Hepatocyte (in vitro differentiated cells): ENCODE data around the gene LMTK2. TPM values are rescaled to one million over a fixed set of nuclear protein-coding genes. Genes with fewer than 3 reads are reported as not detected.

Source experiments
- DNase-seq: peaks from one replicate; pipeline ENCODE4 v3.0.0-alpha.2; 2016; ENCODE audit warnings: low spot score
- H2AFZ ChIP-seq: fragments of 200-600 bp; sonication (generic); 2 replicates; pipeline ENCODE4 v1.6.0; 2016; ENCODE audit warnings: antibody characterized with exemption, mild to moderate bottlenecking
- H3K27ac ChIP-seq: fragments of 200-600 bp; sonication (generic); 2 replicates; pipeline ENCODE4 v1.5.1; 2016; ENCODE audit warnings: mild to moderate bottlenecking
- H3K27me3 ChIP-seq: fragments of 200-600 bp; sonication (generic); 2 replicates; pipeline ENCODE4 v1.6.1; 2016
- H3K36me3 ChIP-seq: fragments of 200-600 bp; sonication (generic); replicated peaks from 2 replicates; pipeline ENCODE4 v1.5.1; 2016; ENCODE audit warnings: low read depth; ENCODE audit not compliant: insufficient read depth
- H3K4me1 ChIP-seq: fragments of 200-600 bp; sonication (generic); 2 replicates; pipeline ENCODE4 v1.5.1; 2016; ENCODE audit warnings: mild to moderate bottlenecking, moderate library complexity; ENCODE audit not compliant: insufficient read depth
- H3K4me2 ChIP-seq: fragments of 200-600 bp; sonication (generic); 2 replicates; pipeline ENCODE4 v1.6.0; 2016
- H3K4me3 ChIP-seq: fragments of 200-600 bp; sonication (generic); 2 replicates; pipeline ENCODE4 v1.5.1; 2016; ENCODE audit warnings: mild to moderate bottlenecking
- H3K79me2 ChIP-seq: fragments of 200-600 bp; sonication (generic); 2 replicates; pipeline ENCODE4 v1.6.0; 2017; ENCODE audit warnings: mild to moderate bottlenecking
- H3K9me2 ChIP-seq: fragments of 200-600 bp; sonication (generic); replicated peaks from 2 replicates; pipeline ENCODE4 v1.6.0; 2017; ENCODE audit warnings: mild to moderate bottlenecking; ENCODE audit not compliant: insufficient read depth
- H3K9me3 ChIP-seq: fragments of 200-600 bp; sonication (generic); 2 replicates; pipeline ENCODE4 v1.5.1; 2016; ENCODE audit warnings: low read depth, mild to moderate bottlenecking
- H4K20me1 ChIP-seq: fragments of 200-600 bp; sonication (generic); 2 replicates; pipeline ENCODE4 v1.6.0; 2016; ENCODE audit warnings: mild to moderate bottlenecking; ENCODE audit not compliant: insufficient read depth, poor library complexity, severe bottlenecking
- CTCF ChIP-seq: fragments of 200-600 bp; sonication (generic); IDR thresholded peaks from 2 replicates; pipeline ENCODE4 v1.5.1; 2016; ENCODE audit warnings: antibody characterized with exemption, mild to moderate bottlenecking; ENCODE audit not compliant: poor library complexity
- EZH2 ChIP-seq: fragments of 200-600 bp; sonication (generic); IDR thresholded peaks from 2 replicates; pipeline ENCODE4 v1.6.1; 2016; ENCODE audit warnings: antibody characterized with exemption, mild to moderate bottlenecking, borderline replicate concordance
- EZH2phosphoT487 ChIP-seq: fragments of 200-600 bp; sonication (generic); IDR thresholded peaks from one replicate; pipeline ENCODE4 v1.6.1; 2018; ENCODE audit warnings: antibody characterized with exemption, mild to moderate bottlenecking, low read depth, moderate library complexity; ENCODE audit not compliant: unreplicated experiment, severe bottlenecking
- WGBS: methylation state at CpG from one replicate; pipeline ENCODE4 v1.1.6; 2016; ENCODE audit warnings: low lambda C conversion rate; ENCODE audit errors: missing lambda C conversion rate; 5-methylcytosine and 5-hydroxymethylcytosine counted together
- polyA plus RNA-seq: library from polyadenylated mRNA; unstranded; fragments of >200 nt; fragmentation: Nextera tagmentation; extraction: Ambion mirVana; gene quantifications from 2 replicates; pipeline ENCODE4 v1.2.1, GENCODE V29; 2016
- total RNA-seq: library from RNA; depleted of rRNA; stranded (reverse); fragments of >200 nt; gene quantifications from 2 replicates; pipeline ENCODE4 v1.2.3, GENCODE V29; 2014

The LMTK2 gene
- total and polyA plus RNA-seq, 2 experiments from 2014 or later: 5.0 to 13.1 TPM

DNA sequence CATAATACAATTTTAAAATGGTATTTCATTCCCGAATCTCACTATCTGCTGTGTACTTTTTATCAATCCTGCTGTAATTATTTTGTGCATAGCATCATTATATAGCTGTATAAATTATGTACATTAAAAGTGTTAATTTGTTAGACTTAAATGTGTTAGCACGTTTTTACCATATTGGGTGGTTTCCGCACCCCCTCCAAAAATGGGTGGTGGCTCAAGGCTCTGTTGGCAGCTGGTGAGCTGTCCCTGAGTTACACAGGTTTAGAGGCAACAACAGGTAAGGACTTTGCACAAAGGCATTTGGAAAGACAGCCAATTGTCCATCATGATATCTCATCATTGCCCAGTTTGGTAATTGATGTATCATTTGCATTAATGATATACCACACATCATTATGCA lies 18.6 kb upstream of the LMTK2 start:
- Histone ChIP-seq H3K79me2 (no peaks in the 10 kb centered on the region), H3K4me1 (peaks cover 6% of the 10 kb centered on the region), H3K36me3 (no peaks in the 10 kb centered on the region), H3K4me3 (no peak overlapping the region), H3K27me3 (no peaks in the 10 kb centered on the region), H3K9me3 (no peaks in the 10 kb centered on the region), H3K9me2 (no peaks in the 10 kb centered on the region), H4K20me1 (no peaks in the 10 kb centered on the region), H3K4me2 (no peak overlapping the region), H2AFZ (no peak overlapping the region), H3K27ac (no peak overlapping the region)
- WGBS: 90% methylated on average over 3 of the region's 3 CpGs
- TF ChIP-seq CTCF: no peak
- no peak for DNase-seq

DNA sequence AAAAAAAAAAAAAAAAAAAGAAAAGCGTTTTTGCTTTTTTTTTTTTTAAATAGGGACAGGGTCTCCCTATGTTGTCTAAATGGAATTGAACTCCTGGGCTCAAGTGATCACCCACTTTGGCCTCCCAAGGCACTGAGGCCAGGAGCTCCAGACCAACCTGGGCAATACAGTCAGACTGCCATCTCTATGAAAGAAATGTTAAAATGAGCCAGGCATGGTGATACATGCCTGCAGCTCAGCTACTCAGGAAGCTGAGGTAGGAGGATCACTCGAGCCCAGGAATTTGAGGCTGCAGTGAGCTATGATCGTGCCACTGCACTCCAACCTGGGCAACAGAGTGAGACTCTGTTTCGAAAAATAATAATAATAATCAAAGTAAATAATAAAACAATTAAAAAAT lies 16.5 kb upstream of the LMTK2 start:
- no peaks in the 10 kb centered on the region for H3K27me3 ChIP-seq
- H3K9me2 ChIP-seq: no peaks in the 10 kb centered on the region
- no peak for DNase-seq
- H3K4me2 ChIP-seq: no peak overlapping the region
- H3K4me1 ChIP-seq: no peaks in the 10 kb centered on the region
- H3K9me3 ChIP-seq: no peaks in the 10 kb centered on the region
- no peak overlapping the region for H2AFZ ChIP-seq
- H3K27ac ChIP-seq: no peak overlapping the region
- no peak for TF ChIP-seq EZH2phosphoT487
- TF ChIP-seq CTCF: no peak
- no peak for TF ChIP-seq EZH2
- no peak overlapping the region for H3K4me3 ChIP-seq
- WGBS: 65% methylated on average over 3 of the region's 4 CpGs
- no peaks in the 10 kb centered on the region for H4K20me1 ChIP-seq
- no peaks in the 10 kb centered on the region for H3K36me3 ChIP-seq
- no peaks in the 10 kb centered on the region for H3K79me2 ChIP-seq

DNA sequence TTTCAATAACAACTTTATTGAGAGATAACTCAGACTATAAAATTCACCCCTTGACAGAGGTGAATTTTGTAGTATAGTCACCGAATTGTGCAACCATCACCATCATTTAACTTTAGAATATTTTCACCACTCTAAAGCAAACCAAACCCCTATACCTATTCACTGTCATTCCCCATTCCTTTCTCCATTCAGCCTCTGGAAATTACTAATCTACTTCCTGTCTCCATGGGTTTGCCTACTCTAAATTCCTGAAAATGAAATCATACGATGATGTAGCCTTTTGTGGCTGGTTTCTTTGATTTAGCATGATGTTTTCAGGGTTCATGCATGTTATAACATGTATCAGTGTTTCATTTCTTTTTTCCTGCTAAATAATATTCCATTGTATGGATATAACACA lies 15.6 kb upstream of the LMTK2 start:
- no peak for TF ChIP-seq EZH2
- TF ChIP-seq EZH2phosphoT487: no peak
- no peak for TF ChIP-seq CTCF
- no peaks in the 10 kb centered on the region for H3K4me1 ChIP-seq
- no peaks in the 10 kb centered on the region for H3K27me3 ChIP-seq
- no peaks in the 10 kb centered on the region for H3K36me3 ChIP-seq
- no peak overlapping the region for H3K27ac ChIP-seq
- DNase-seq: no peak
- WGBS: 88% methylated on average over 2 of the region's 2 CpGs
- H2AFZ ChIP-seq: no peak overlapping the region
- no peaks in the 10 kb centered on the region for H3K79me2 ChIP-seq
- H3K4me3 ChIP-seq: no peak overlapping the region
- no peaks in the 10 kb centered on the region for H4K20me1 ChIP-seq
- no peaks in the 10 kb centered on the region for H3K9me2 ChIP-seq
- no peak overlapping the region for H3K4me2 ChIP-seq
- no peaks in the 10 kb centered on the region for H3K9me3 ChIP-seq

GRCh38 chr7:98091523-98091922 lies 15.1 kb upstream of the LMTK2 start:
- no peaks in the 10 kb centered on the region for H3K27me3 ChIP-seq
- 80% methylated on average over 3 of the region's 3 CpGs for WGBS
- DNase-seq: no peak

More at GRCh38 chr7:98091523-98091922, 15.1 kb upstream of the LMTK2 start:
- H3K9me3 ChIP-seq: no peaks in the 10 kb centered on the region
- H4K20me1 ChIP-seq: no peaks in the 10 kb centered on the region
- H3K36me3 ChIP-seq: no peaks in the 10 kb centered on the region
- no peak overlapping the region for H3K4me3 ChIP-seq
- no peaks in the 10 kb centered on the region for H3K4me1 ChIP-seq
- TF ChIP-seq EZH2: no peak
- TF ChIP-seq EZH2phosphoT487: no peak
- no peak for TF ChIP-seq CTCF
- H3K4me2 ChIP-seq: no peak overlapping the region
- H3K27ac ChIP-seq: no peak overlapping the region
- H3K9me2 ChIP-seq: no peaks in the 10 kb centered on the region
- H3K79me2 ChIP-seq: no peaks in the 10 kb centered on the region
- H2AFZ ChIP-seq: no peak overlapping the region
